Superior temporal gyrus (tissue), 1 donor: Measurements from ENCODE around the gene SPG7.
"Not testable (repeated sequence)": the region's sequence is repeated elsewhere in the genome, so short reads cannot be mapped to it uniquely, and the experiment has no call there.

Experiments used
- DNase-seq: peaks from one replicate; pipeline ENCODE4 v3.0.0-alpha.2; 2016; ENCODE audit errors: extremely low spot score

Gene SPG7

DNA sequence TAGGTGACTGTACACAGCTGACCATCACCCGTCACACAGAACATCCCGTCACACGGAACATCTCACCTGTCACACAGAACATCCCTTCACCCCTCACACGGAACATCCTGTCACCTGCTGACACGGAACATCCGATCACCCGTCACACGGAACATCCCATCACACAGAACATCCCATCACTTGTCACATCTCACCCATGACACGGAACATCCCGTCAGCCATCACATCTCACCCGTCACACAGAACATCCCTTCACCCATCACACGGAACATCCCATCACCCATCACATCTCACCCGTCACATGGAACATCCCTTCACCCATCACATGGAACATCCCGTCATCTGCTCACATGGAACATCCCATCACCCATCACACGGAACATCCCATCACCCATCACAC is 71.1 kb downstream of the SPG7 start:
- no peak for DNase-seq

DNA sequence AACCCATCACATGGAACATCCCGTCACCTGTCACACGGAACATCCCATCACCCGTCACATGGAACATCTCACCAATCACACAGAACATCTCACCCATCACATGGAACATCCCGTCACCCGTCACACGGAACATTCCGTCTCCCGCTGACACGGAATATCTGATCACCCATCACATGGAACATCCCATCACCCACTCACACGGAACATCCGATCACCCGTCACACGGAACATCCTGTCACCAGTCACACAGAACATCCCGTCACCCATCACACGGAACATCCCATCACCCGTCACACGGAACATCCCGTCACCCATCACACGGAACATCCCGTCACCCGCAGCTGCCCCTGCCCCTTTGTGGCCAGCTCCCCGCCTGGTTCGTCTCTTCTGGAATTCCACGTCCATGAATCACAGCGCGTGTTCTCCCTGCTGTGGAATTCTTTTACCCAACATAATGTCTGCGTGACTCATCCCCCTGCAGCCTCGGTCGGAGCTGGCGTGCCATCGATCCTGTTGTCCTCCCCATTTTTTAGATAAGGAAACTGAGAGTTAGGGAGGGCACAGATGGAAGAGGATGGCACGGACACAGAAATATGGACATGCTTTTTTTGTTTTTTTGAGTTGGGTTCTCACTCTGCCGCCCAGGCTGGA is 73.0 kb downstream of the SPG7 start:
- DNase-seq: no peak

DNA sequence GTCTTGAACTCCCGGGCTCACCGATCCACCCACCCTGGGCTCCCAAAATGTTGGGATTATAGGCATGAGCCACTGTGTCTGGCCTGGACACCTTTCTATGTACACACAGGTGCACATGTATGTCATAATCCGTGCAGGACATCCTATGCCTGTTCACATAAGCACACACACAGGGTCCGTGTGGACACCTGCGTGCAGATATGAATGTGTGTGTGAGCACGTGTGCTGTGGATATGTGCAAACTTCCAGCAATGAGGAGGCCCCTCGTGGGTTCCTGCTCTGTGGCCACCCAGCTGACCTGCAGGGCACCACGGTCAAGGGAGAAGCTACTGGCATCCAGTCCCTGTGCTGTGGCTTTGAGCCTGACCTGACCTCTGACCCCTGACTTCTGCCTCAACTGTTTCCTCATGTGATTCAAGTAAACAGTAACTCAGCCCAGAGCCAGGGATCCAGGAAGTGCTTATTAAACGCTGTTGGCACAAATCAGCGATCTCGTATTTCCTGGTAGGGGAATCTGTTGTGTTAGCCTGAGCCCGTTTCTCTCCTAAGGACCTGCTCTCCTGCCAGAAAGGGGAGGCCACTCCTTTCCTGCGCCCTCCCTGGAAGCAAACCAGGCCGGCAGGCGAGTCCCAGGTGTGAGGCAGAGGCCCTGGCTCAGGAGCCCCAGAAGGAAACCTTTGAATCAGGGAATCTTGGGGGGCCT is 73.8 kb downstream of the SPG7 start:
- no peak for DNase-seq

DNA sequence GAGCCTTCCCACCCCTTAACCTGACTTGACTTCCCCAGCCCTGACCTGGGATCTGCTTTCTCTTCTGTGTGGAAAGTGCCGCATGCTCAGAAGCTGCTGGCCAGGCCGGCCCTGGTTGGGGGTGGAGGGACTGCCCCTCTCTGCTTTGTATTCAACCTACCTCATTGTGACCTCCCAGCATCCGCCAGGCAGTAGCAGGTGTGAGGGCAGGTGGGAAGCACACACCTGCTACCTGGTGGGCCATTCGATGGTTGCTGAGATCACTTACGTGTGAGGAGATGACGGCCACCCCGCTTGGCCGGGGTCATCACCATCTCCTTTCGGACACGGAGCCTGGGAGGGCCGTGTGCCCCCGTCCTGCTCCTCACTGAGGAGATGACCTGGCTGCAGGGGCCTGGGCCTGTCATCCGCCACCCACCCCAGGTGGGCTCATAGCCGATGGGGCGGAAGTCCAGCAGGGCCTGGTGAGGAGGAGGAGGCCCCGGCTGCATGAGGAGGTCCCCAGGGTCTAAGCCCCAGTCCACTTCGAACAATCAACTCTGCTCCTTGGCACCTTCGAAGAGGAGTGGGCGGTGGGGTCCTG is 74.5 kb downstream of the SPG7 start:
- no peak for DNase-seq

DNA sequence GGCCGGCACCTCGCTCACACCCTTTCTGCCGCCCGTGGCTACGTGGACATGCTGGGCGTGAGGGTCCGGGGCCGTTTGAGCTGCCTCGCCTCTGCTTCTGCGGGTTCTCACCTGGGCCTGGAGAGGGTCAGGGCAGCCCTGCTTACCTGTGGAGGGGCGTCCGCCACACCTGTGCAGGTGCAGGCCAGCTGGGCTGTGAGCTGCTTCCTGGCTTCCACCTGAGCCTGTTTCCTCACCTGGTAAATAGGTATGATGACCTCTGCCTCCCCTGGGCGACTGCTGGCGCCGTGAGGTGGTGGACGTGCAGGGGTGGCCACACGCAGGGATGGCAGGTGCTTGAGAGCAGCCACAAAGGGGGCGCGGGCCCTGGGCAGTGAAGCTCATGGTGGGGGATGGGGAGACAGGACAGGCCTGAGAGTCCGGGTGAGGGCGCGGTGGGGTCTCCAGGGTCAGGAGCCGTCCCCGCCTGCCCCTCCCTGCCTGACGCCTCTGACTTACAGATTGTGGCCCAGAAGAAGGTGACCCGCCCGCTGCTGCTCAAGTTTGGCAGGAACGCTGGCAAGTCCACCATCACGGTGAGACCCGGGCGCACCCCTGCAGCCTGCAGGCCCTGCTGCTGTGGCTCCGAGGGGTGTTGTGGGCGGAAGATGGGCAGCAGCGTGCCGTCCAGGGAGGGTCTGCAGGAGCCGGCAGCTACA is 75.1 kb downstream of the SPG7 start:
- no peak for DNase-seq

DNA sequence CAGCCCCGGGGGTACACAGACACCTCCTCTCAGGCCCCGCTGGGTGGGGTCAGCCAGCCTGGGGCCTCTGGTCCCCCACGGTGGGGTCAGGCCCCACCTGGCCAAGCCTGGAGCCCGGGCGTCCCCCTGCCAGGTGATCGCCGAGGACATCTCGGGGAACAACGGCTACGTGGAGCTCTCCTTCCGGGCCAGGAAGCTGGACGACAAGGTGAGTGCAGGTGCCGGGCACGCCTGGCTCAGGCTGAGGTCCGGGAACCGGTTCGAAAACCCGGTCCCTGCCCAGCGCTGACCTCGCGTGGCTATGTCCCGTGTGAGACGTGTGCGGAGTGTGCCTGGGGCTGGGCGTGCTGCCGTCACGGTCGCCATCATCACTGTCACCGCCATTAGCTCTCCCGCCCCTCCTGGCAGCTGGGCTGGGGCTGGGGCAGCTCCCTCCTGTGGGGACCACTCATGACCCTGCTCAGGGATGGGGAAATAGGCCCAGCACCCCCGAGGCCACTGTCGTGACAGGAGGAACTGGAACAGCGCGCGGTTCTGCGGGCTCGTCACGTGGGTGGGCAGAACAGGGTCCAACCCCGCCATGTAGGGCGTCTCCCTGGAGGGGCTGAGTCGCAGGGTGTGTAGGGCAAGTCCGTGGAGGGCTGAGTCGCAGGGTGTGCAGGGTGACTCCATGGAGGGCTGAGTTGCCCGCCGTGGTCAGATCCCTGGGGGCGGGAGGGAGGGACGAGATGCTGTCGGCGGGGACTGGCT is 75.9 kb downstream of the SPG7 start:
- DNase-seq: no peak

DNA sequence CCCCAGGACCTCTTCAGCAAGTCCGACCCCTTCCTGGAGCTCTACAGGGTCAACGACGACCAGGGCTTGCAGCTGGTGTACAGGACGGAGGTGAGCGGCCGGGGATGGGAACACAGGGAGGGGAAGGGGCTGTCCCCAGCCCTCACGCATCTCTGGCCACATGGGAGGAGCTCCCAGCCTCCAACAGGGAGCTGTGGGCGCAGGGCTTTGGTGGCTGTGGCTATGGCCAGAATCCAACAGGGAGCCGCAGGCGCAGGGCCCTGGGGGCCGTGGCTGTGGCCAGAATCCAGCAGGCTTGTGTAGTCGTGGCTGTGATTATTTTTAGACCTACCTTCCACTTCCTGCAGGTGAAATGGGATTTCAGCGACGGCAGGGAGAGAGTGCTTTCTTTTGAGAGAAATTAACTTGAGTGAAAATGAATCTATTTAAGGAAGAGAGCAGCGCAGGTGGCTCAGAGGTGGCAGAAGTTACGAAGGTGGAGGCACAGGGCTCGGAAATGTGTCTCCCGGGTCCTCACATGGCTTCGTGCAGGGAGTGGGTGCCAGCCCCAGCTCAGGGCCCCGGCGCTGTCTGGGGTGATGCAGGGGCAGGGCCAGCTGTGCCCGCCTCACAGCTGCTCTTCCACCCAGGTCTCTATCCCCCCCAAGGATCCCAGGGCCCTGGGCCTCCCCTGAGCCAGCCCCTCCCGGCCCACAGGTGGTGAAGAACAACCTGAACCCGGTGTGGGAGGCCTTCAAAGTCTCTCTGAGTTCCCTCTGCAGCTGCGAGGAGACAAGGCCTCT is 76.8 kb downstream of the SPG7 start:
- DNase-seq: no peak

DNA sequence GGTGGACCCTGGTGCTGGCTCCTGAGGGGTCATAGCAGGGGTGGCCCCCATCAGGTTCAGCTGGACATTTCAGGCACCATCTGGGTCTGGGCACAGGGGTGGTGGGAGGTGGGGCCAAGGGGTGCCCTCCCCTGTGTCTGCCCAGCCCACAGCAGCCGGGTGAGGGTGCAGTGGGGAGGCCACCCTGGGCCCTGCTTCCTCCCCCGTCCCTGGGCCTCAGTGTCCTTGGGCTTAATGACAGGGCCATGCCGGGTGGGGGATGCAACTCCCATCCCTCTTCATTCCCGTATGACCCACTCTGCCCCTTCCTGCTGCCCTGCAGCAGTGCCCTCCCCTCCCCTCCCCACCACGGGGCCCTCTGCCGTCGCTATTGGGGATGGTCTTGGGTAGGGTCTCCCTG is 78.0 kb downstream of the SPG7 start:
- DNase-seq: no peak

DNA sequence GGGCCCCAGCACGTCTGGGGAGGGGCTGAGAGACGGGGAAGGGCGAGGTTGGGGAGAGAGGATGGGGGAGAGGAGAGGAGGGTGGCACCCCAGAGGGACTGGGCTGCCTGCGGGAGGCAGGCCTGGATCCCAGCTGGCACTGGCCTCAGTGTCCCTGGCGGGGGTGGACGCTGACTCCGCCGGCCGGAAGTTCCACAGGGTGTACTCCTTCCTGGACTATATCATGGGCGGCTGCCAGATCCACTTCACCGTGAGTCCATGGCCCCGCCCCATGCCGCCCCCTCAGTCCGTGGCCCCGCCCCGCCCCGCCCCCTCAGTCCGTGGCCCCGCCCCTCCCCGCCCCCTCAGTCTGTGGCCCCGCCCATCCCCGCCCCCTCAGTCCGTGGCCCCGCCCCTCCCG is 78.7 kb downstream of the SPG7 start:
- DNase-seq: no peak

DNA sequence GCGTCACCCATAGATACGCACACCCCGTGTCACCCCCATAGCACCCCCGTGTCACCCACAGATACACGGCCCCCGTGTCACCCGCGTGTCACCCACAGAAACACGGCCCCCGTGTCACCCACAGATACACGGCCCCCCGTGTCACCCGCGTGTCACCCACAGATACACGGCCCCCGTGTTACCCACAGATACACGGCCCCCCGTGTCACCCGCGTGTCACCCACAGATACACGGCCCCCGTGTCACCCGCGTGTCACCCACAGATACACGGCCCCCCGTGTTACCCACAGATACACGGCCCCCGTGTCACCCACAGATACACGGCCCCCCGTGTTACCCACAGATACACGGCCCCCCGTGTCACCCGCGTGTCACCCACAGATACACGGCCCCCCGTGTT is 79.5 kb downstream of the SPG7 start:
- DNase-seq: not testable (repeated sequence)

DNA sequence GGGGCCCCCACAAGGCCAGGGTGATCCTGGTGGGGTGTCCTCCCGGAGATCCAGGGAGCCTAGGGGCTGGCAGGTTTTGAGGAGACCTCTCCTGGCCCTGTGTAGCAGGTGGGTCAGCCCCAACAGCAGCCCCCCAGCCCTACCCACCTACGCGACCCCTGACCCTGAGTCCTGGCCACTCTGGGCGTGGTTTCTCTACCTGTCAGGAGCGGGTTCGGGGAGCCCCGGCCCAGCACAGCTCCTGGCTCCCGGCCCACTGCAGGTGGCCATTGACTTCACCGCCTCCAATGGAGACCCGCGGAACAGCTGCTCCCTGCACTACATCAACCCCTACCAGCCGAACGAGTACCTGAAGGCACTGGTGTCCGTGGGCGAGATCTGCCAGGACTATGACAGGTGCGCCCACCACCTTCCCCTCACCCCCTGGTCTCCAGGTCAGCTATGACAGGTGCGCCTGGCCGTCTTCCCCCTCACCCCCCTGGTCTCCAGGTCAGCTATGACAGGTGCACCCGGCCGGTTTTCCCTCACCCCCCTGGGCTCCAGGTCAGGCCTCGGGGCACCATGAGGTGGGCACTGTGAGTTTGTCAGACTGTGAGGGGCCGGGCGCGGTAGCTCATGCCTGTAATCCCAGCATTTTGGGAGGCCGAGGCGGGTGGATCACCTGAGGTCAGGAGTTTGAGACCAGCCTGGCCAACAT is 80.4 kb downstream of the SPG7 start:
- DNase-seq: no peak

DNA sequence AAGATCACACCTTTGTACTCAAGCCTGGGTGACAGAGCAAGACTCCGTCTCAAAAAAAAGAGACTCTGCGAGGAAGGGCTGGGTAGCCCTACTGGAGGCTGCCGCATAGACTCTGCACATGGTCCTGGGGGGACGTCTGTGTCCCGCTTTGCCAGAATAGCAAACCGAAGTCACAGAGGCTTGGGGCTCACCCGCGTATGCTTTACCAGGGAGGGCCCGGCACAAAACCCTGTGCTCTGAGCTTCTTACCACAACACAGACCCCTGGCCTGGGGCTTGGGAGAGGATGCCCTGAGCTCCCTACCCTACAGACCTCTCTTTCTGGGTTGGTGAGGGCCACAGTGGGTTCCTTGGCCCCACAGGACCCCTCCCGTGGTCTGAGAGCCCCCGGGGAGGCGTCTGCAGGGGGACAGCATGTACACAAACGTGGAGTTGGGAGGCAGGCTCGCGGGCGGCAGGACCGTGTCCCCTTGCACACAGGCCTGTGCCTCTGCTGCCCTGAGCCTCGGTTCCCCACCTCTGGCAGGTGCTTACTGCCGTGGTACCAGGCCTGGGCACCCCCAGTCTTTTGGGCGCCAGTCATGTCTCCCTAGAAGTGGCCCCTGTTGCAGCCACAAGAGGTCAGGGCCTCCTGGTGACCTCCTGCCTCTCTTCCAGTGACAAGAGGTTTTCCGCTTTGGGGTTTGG is 81.2 kb downstream of the SPG7 start:
- DNase-seq: no peak

DNA sequence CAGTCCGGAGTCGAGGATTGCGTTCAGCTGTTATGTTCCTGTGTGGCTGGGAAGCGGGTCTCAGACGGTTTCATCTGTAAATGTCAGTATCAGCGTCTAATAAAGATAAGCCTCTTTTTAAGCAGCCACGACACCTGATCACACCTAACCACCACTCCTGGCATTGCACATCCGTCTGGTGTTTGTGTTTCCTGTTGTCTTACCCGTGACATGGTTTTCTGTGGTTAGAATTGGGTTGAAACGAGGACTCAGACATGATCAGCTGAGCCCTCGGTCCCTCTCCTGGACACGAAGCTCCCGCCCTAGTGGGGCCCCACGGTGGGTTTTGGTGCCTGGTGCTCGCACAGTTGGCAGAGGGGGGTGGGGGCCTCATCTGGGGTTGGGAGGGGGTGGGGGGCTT is 85.6 kb downstream of the SPG7 start:
- no peak for DNase-seq

DNA sequence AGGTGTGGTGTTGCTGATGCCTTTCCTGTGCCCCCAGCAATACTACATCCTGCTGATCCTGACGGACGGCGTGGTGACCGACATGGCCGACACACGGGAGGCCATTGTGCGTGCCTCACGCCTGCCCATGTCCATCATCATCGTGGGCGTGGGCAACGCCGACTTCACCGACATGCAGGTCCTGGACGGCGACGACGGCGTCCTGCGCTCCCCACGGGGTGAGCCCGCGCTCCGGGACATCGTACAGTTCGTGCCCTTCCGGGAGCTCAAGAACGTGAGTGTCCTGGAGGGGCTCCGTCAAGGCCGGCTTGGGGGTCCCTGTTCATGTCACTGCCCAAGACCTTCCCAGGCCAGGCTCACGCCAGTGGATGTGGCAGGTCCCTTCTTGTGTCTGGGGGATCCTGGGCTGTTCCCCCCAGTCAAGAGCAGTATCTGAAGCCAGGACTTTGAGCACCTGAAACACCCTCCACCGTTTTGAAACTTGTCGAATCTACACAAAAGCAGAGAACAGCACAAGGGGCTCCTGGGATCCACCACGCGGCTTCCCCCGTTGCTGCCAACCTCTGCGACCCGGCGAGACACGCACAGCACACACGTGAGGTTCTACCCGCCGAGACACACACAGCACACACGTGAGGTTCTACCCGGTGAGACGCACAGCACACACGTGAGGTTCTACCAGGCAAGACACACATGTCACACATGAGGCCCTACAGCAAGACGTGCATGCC is 87.3 kb downstream of the SPG7 start:
- DNase-seq: no peak

DNA sequence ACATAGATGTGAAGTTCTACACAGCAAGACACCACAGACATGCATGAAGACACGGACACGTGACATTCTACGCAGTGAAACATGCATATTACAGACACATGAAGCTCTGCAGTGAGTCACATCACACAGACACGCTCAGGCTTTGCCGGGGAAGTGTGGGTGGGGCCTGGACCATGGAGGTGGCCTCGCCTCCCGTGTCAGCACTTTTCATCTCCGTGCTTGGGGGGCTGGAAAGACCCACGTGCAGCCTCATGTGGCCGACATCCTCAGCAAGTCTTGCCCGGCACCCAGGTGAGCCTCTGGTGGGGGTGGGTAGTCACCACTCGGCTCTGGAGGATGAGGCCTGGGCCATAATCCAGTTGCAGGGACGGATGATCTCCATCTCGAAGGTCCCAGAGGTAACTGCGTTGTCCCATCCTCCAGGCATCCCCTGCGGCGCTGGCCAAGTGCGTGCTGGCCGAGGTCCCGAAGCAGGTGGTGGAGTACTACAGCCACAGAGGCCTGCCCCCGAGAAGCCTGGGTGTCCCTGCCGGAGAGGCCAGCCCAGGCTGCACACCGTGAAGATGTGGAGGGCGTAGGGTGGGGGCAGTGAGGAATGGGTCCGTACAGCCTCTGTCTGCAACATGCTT is 88.0 kb downstream of the SPG7 start:
- DNase-seq: no peak

DNA sequence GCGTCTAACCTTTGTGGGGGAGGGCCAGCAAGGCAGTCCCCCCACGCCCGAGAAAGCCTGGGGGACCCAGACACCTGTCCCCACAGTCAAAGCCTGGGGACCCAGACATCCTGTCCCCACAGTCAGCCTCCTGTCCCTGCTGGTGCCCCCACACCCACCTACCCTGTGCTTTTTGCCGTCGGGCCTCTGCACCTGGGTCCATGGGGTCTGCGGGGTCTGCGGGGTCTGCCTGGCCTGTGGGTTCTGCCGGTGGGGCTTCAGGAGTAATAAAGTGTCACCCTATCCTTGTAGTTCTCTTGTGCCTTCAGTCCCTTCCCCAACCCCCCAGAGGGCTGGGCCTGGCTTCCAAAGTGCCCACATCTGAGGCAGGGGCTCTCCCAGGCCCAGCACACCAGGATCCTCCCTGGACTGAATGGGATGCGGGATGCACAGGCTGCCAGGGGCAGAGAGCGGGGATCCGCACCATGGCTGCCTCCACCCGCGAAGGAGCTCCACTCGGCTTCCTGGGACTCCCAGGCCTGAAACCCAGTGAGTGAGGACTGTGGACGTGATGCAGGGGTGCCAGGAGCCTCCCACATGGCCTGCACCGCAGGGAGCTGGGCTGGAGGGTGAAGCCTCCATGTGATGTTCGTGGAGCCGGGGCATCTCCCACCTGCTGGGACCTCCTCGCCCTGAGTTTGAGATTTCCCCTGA is 88.9 kb downstream of the SPG7 start:
- DNase-seq: no peak

DNA sequence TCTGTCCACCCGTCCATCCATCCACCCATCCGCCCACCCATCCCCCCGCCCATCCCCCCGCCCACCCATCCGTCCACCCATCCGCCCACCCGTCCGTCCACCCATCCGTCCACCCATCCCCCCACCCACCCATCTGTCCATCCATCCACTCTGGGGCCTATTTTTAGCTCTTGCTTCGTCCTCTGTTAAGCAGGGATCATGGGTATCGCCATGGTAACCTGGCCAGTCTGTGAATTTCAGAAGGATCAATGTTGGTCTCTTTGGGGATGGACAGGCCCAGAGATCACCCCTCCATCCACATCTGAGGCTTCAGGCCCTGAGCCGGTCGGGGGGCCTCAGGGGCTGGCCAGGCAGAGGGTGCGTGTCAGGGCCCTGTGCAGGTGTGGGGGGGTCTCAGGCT is 90.0 kb downstream of the SPG7 start:
- DNase-seq: no peak

DNA sequence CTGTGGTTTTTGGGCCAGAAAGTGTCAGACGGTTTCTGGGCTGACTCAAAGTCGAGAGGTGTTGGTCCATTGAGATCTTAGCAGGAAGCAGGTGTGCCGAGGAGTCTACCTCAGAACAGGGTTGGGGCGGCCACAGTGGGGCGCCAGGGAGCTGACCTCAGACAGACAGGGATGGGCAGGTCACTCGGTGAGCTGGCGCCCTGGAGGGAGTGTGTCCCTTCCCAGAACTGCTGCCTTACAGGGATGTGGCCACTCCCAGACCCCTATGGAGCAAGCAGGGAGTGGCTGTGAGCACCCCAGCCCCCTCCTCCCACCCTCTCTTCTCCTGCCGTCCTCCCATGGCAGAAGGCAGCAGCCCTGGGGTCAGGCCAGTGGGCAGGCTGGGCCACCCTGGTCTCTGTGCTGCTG is 91.3 kb downstream of the SPG7 start:
- DNase-seq: no peak
